ENCODE measurements around the gene CYBA. TPM values are rescaled to one million over a fixed set of nuclear protein-coding genes. Genes with fewer than 3 reads are reported as not detected.

The CYBA gene
- total and polyA plus RNA-seq, 9 donors: 6.5 to 244 (median 56.6) TPM

DNA sequence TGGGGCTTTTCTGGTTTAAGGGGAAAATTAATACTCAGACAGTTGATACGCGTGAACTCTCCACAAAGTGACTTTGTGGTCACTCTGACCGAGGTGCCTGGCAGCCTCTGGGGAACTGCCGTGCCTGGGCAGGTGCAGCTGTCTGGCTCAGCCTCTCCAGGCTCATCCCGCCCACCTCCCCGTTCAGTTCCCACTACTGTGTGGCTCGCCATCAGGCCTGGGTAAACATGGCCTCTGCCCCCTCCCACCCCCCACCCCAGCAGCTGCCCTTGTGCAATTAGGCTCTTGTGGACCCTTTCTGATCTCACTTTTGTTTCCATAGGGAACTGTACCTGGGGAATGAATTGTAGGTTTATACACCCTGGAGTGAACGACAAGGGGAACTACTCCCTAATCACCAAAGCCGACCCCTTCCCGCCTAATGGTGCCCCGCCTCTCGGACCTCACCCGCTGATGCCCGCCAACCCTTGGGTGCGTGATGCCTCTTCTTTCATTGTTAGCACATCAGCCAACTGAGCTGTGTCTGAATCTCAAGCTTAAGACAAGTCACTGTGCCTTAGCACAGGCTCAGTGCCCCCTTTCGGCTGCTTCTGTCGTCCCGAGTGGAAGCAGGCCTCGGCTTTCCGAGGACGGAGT is 52.9 kb downstream of the CYBA start:
- no peaks in the 10 kb centered on the region for H3K4me1 ChIP-seq (ENCODE audit: insufficient read depth)
- H3K36me3 ChIP-seq: no peaks in the 10 kb centered on the region
- H3K9me3 ChIP-seq: no peaks in the 10 kb centered on the region
- 86 to 88% (median 87%) methylated on average over 21 of the region's 21 CpGs for WGBS, 3 donors
- no peak for TF ChIP-seq POLR2A (IDR thresholded peaks at IDR 0.05)
- TF ChIP-seq, protein P1, sequence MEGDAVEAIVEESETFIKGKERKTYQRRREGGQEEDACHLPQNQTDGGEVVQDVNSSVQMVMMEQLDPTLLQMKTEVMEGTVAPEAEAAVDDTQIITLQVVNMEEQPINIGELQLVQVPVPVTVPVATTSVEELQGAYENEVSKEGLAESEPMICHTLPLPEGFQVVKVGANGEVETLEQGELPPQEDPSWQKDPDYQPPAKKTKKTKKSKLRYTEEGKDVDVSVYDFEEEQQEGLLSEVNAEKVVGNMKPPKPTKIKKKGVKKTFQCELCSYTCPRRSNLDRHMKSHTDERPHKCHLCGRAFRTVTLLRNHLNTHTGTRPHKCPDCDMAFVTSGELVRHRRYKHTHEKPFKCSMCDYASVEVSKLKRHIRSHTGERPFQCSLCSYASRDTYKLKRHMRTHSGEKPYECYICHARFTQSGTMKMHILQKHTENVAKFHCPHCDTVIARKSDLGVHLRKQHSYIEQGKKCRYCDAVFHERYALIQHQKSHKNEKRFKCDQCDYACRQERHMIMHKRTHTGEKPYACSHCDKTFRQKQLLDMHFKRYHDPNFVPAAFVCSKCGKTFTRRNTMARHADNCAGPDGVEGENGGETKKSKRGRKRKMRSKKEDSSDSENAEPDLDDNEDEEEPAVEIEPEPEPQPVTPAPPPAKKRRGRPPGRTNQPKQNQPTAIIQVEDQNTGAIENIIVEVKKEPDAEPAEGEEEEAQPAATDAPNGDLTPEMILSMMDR (IDR thresholded peaks at IDR 0.05): no peak
- no peak for TF ChIP-seq EP300 (IDR thresholded peaks at IDR 0.05)
- H3K4me3 ChIP-seq: no peak overlapping the region
- DNase-seq: no peak
- no peaks in the 10 kb centered on the region for H3K27me3 ChIP-seq
- no peak overlapping the region for H3K27ac ChIP-seq
- intact Hi-C loops (cut with DNase I): no loop called here

GRCh38 chr16:88596483-88596882 is 54.4 kb downstream of the CYBA start:
- Histone ChIP-seq H3K9me3 (no peaks in the 10 kb centered on the region), H3K4me3 (no peak overlapping the region), H3K27ac (no peak overlapping the region), H3K36me3 (no peaks in the 10 kb centered on the region), H3K27me3 (no peaks in the 10 kb centered on the region), H3K4me1 (ENCODE audit: insufficient read depth) (no peaks in the 10 kb centered on the region)
- no peak for TF ChIP-seq POLR2A (IDR thresholded peaks at IDR 0.05)
- no peak for TF ChIP-seq EP300 (IDR thresholded peaks at IDR 0.05)
- TF ChIP-seq, protein P1 (IDR thresholded peaks at IDR 0.05): no peak
- 84 to 87% (median 86%) methylated on average over 3 of the region's 3 CpGs for WGBS, 3 donors
- no peak for DNase-seq
- intact Hi-C loops (cut with DNase I): no loop called here

DNA sequence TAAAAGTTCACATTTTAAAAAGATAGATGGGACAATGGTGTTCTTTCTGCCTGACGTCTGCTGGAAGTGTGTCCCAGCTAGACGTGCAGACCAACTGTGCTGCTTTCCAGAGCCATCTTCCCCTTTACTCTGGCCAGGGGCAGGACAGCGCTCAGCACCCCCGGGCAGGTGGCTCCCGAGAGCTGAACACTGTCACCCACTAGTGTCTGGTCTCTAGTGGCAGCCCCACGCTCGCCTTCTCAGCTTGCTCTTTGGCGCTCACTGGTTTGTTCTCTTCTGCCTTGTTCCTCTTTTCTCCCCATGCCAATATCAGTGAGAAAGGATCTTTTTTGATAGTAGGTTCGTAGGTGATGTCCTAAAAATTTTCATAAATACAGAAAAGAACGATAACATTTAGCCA is 54.9 kb downstream of the CYBA start:
- Histone ChIP-seq H3K27me3 (no peaks in the 10 kb centered on the region), H3K27ac (no peak overlapping the region), H3K9me3 (no peaks in the 10 kb centered on the region), H3K4me1 (ENCODE audit: insufficient read depth) (no peaks in the 10 kb centered on the region), H3K4me3 (no peak overlapping the region), H3K36me3 (no peaks in the 10 kb centered on the region)
- TF ChIP-seq, protein P1 (IDR thresholded peaks at IDR 0.05): no peak
- no peak for TF ChIP-seq EP300 (IDR thresholded peaks at IDR 0.05)
- TF ChIP-seq POLR2A (IDR thresholded peaks at IDR 0.05): no peak
- intact Hi-C loops (cut with DNase I): no loop called here
- DNase-seq: no peak
- WGBS, 3 donors: 93 to 95% (median 93%) methylated on average over 10 of the region's 10 CpGs

GRCh38 chr16:88595101-88595500 is 55.8 kb downstream of the CYBA start:
- Histone ChIP-seq H3K27me3 (no peaks in the 10 kb centered on the region), H3K36me3 (no peaks in the 10 kb centered on the region), H3K4me3 (no peak overlapping the region), H3K27ac (no peak overlapping the region), H3K9me3 (no peaks in the 10 kb centered on the region), H3K4me1 (ENCODE audit: insufficient read depth) (no peaks in the 10 kb centered on the region)
- TF ChIP-seq, protein P1 (IDR thresholded peaks at IDR 0.05): no peak
- TF ChIP-seq POLR2A (IDR thresholded peaks at IDR 0.05) (no peak), EP300 (IDR thresholded peaks at IDR 0.05) (no peak)
- WGBS, 3 donors: 89 to 91% (median 90%) methylated on average over 6 of the region's 6 CpGs
- no peak for DNase-seq
- intact Hi-C loops (cut with DNase I): no loop called here

Measured in ovary (tissue), 9 donors.